Osteocyte (in vitro differentiated cells): ENCODE measurements around the gene NPIPA5. TPM values are rescaled to one million over a fixed set of nuclear protein-coding genes. Genes with fewer than 3 reads are reported as not detected.
"Not testable (repeated sequence)": the region's sequence is repeated elsewhere in the genome, so short reads cannot be mapped to it uniquely, and the experiment has no call there.

Experiments
- DNase-seq: peaks from one replicate; pipeline ENCODE4 v3.0.0; 2021; ENCODE audit warnings: mixed read lengths; ENCODE audit not compliant: unreplicated experiment; ENCODE audit errors: extremely low spot score
- H3K27ac Mint-ChIP-seq: one replicate; pipeline ENCODE4 v1.8.0; 2021; ENCODE audit warnings: mild to moderate bottlenecking, mixed read lengths; ENCODE audit not compliant: unreplicated experiment
- H3K27me3 Mint-ChIP-seq: one replicate; pipeline ENCODE4 v1.8.0; 2021; ENCODE audit warnings: mixed read lengths; ENCODE audit not compliant: unreplicated experiment
- H3K36me3 Mint-ChIP-seq: one replicate; pipeline ENCODE4 v1.8.0; 2021; ENCODE audit warnings: mixed read lengths; ENCODE audit not compliant: unreplicated experiment
- H3K4me1 Mint-ChIP-seq: one replicate; pipeline ENCODE4 v1.8.0; 2021; ENCODE audit warnings: mixed read lengths; ENCODE audit not compliant: unreplicated experiment
- H3K4me3 Mint-ChIP-seq: one replicate; pipeline ENCODE4 v1.8.0; 2021; ENCODE audit warnings: mild to moderate bottlenecking, moderate library complexity, mixed read lengths; ENCODE audit not compliant: unreplicated experiment
- H3K9me3 Mint-ChIP-seq: one replicate; pipeline ENCODE4 v1.8.0; 2021; ENCODE audit warnings: mixed read lengths; ENCODE audit not compliant: unreplicated experiment
- total RNA-seq: library from RNA; stranded (reverse); gene quantifications from 2 replicates; pipeline ENCODE4 v1.2.1, GENCODE V29; 2021

NPIPA5 gene
- total RNA-seq, 1 donor from 2014 or later, result 8.0 TPM

- not testable (repeated sequence) for H3K4me3 Mint-ChIP-seq, H3K27ac Mint-ChIP-seq, H3K27me3 Mint-ChIP-seq, DNase-seq, H3K9me3 Mint-ChIP-seq, H3K4me1 Mint-ChIP-seq, H3K36me3 Mint-ChIP-seq
Observed at GRCh38 chr16:15351251-15351650, 26.8 kb downstream of the NPIPA5 start.

- H3K9me3 Mint-ChIP-seq, H3K27me3 Mint-ChIP-seq, H3K36me3 Mint-ChIP-seq, H3K4me3 Mint-ChIP-seq, H3K4me1 Mint-ChIP-seq, DNase-seq, H3K27ac Mint-ChIP-seq: not testable (repeated sequence)
Observed at GRCh38 chr16:15348721-15349120, 29.4 kb downstream of the NPIPA5 start.

GRCh38 chr16:15342337-15342736 lies 35.8 kb downstream of the NPIPA5 start:
- H3K9me3 Mint-ChIP-seq, H3K4me3 Mint-ChIP-seq, H3K36me3 Mint-ChIP-seq, H3K27ac Mint-ChIP-seq, DNase-seq, H3K4me1 Mint-ChIP-seq, H3K27me3 Mint-ChIP-seq: not testable (repeated sequence)

- not testable (repeated sequence) for H3K27me3 Mint-ChIP-seq, DNase-seq, H3K4me3 Mint-ChIP-seq
Observed at GRCh38 chr16:15338986-15339385, 39.1 kb downstream of the NPIPA5 start.

GRCh38 chr16:15337974-15338605 lies 40.0 kb downstream of the NPIPA5 start:
- not testable (repeated sequence) for H3K4me1 Mint-ChIP-seq, H3K9me3 Mint-ChIP-seq, H3K36me3 Mint-ChIP-seq, DNase-seq, H3K27me3 Mint-ChIP-seq, H3K27ac Mint-ChIP-seq, H3K4me3 Mint-ChIP-seq

More at GRCh38 chr16:15338986-15339385, 39.1 kb downstream of the NPIPA5 start:
- not testable (repeated sequence) for H3K4me1 Mint-ChIP-seq, H3K9me3 Mint-ChIP-seq, H3K27ac Mint-ChIP-seq, H3K36me3 Mint-ChIP-seq

GRCh38 chr16:15335609-15336008 lies 42.5 kb downstream of the NPIPA5 start:
- H3K9me3 Mint-ChIP-seq, H3K27ac Mint-ChIP-seq, H3K27me3 Mint-ChIP-seq, H3K36me3 Mint-ChIP-seq, H3K4me3 Mint-ChIP-seq, DNase-seq, H3K4me1 Mint-ChIP-seq: not testable (repeated sequence)

- not testable (repeated sequence) for H3K4me1 Mint-ChIP-seq, H3K36me3 Mint-ChIP-seq, H3K27me3 Mint-ChIP-seq, H3K9me3 Mint-ChIP-seq, H3K27ac Mint-ChIP-seq, H3K4me3 Mint-ChIP-seq, DNase-seq
Observed at GRCh38 chr16:15333969-15334368, 44.1 kb downstream of the NPIPA5 start.

GRCh38 chr16:15330978-15331377 lies 47.1 kb downstream of the NPIPA5 start:
- not testable (repeated sequence) for H3K4me3 Mint-ChIP-seq, H3K9me3 Mint-ChIP-seq, H3K36me3 Mint-ChIP-seq, H3K27me3 Mint-ChIP-seq, H3K4me1 Mint-ChIP-seq, DNase-seq, H3K27ac Mint-ChIP-seq

- H3K27me3 Mint-ChIP-seq, H3K9me3 Mint-ChIP-seq, H3K4me3 Mint-ChIP-seq: not testable (repeated sequence)
Observed at GRCh38 chr16:15324954-15325353, 53.1 kb downstream of the NPIPA5 start.

GRCh38 chr16:15323373-15323772 lies 54.7 kb downstream of the NPIPA5 start:
- not testable (repeated sequence) for H3K4me3 Mint-ChIP-seq

More at GRCh38 chr16:15324954-15325353, 53.1 kb downstream of the NPIPA5 start:
- H3K36me3 Mint-ChIP-seq, H3K27ac Mint-ChIP-seq, DNase-seq, H3K4me1 Mint-ChIP-seq: not testable (repeated sequence)

GRCh38 chr16:15321221-15321620 lies 56.9 kb downstream of the NPIPA5 start:
- not testable (repeated sequence) for H3K4me1 Mint-ChIP-seq, H3K4me3 Mint-ChIP-seq, DNase-seq, H3K36me3 Mint-ChIP-seq, H3K9me3 Mint-ChIP-seq, H3K27me3 Mint-ChIP-seq, H3K27ac Mint-ChIP-seq

More at GRCh38 chr16:15323373-15323772, 54.7 kb downstream of the NPIPA5 start:
- H3K36me3 Mint-ChIP-seq, DNase-seq, H3K27ac Mint-ChIP-seq, H3K9me3 Mint-ChIP-seq, H3K4me1 Mint-ChIP-seq, H3K27me3 Mint-ChIP-seq: not testable (repeated sequence)

- not testable (repeated sequence) for H3K36me3 Mint-ChIP-seq, H3K4me1 Mint-ChIP-seq, DNase-seq
Observed at GRCh38 chr16:15314562-15314961, 63.5 kb downstream of the NPIPA5 start.

More at GRCh38 chr16:15314562-15314961, 63.5 kb downstream of the NPIPA5 start:
- H3K9me3 Mint-ChIP-seq, H3K4me3 Mint-ChIP-seq, H3K27me3 Mint-ChIP-seq, H3K27ac Mint-ChIP-seq: not testable (repeated sequence)
